AG10803 (cell line): Measurements from ENCODE around the gene ZNF253.
"Not testable (repeated sequence)": the region's sequence is repeated elsewhere in the genome, so short reads cannot be mapped to it uniquely, and the experiment has no call there.

ENCODE experiments used
- DNase-seq: peaks from one replicate; pipeline ENCODE4 v3.0.0; 2010; ENCODE audit warnings: low read depth
- H3K4me3 ChIP-seq: 2 replicates; pipeline ENCODE4 v1.5.1; 2011; ENCODE audit warnings: mild to moderate bottlenecking, low read length, control low read depth
- TF ChIP-seq, protein P1 (sequence below): conservative IDR thresholded peaks from 2 replicates; pipeline ENCODE4 v1.5.1; 2011; ENCODE audit warnings: mild to moderate bottlenecking, low read length, control low read depth, inconsistent platforms

ZNF253 gene

DNA sequence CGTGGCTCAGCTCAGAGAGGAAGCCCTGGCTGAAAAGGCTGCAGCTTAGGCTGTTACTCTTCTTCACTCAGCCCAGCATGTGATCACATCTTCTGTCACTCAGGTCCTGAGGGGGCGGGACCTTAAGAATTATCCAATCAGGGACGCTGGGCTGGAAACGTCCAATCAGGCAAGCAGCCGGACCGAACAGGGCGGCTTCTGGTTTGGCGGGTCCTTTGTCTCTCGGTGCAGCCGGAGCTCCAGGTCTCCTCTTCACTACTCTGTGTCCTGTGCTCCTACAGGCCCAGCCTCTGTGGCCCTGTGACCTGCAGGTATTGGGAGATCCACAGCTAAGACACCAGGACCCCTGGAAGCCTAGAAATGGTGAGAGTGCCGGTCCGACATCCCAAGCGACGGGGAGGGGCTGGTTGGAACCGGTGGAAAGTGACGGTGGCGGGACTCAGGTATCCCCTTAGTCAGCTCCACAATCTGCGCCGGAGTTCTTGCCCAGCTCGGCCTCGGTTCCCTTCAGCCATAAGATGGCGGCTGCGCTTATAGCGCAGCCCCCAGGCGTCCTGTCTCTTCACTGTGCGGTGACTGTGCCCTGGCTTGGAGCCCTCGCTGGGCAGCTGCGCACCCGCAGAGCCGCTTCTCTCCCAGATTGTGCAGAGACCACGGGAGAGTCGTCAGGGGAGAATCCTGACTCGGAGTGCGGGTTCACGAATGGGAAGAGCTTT, 35.2 kb downstream of the ZNF253 start, which contains the start of gene ZNF93:
TSS of gene ZNF93 (plus strand) at position 218 of the 716 bp plus-strand sequence. CDS start at position 361, 143 bp downstream.
- peak within 1 kb of the TSS; percentile 86 for H3K4me3 ChIP-seq
- peak; percentile 95 for DNase-seq
- TF ChIP-seq, protein P1, sequence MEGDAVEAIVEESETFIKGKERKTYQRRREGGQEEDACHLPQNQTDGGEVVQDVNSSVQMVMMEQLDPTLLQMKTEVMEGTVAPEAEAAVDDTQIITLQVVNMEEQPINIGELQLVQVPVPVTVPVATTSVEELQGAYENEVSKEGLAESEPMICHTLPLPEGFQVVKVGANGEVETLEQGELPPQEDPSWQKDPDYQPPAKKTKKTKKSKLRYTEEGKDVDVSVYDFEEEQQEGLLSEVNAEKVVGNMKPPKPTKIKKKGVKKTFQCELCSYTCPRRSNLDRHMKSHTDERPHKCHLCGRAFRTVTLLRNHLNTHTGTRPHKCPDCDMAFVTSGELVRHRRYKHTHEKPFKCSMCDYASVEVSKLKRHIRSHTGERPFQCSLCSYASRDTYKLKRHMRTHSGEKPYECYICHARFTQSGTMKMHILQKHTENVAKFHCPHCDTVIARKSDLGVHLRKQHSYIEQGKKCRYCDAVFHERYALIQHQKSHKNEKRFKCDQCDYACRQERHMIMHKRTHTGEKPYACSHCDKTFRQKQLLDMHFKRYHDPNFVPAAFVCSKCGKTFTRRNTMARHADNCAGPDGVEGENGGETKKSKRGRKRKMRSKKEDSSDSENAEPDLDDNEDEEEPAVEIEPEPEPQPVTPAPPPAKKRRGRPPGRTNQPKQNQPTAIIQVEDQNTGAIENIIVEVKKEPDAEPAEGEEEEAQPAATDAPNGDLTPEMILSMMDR: no peak

GRCh38 chr19:19907551-19907950, 41.9 kb downstream of the ZNF253 start:
- not testable (repeated sequence) for H3K4me3 ChIP-seq, DNase-seq

GRCh38 chr19:19909654-19910053, 44.0 kb downstream of the ZNF253 start:
- H3K4me3 ChIP-seq: no peak overlapping the region
- TF ChIP-seq, protein P1: no peak
- DNase-seq: no peak

- no peak for DNase-seq
Observed at GRCh38 chr19:19911150-19911549, 45.5 kb downstream of the ZNF253 start.

GRCh38 chr19:19914596-19914995, 48.9 kb downstream of the ZNF253 start:
- TF ChIP-seq, protein P1: no peak
- no peak overlapping the region for H3K4me3 ChIP-seq
- DNase-seq: no peak

More at GRCh38 chr19:19911150-19911549, 45.5 kb downstream of the ZNF253 start:
- H3K4me3 ChIP-seq: no peak overlapping the region
- TF ChIP-seq, protein P1: no peak

GRCh38 chr19:19930417-19930816, 64.7 kb downstream of the ZNF253 start:
- not testable (repeated sequence) for H3K4me3 ChIP-seq, DNase-seq

GRCh38 chr19:19933432-19934314, 68.0 kb downstream of the ZNF253 start:
- not testable (repeated sequence) for H3K4me3 ChIP-seq, DNase-seq

GRCh38 chr19:19937403-19937802, 71.7 kb downstream of the ZNF253 start:
- H3K4me3 ChIP-seq: no peak overlapping the region
- no peak for DNase-seq
- TF ChIP-seq, protein P1: no peak
